GM23338 (cell line): ENCODE measurements around the gene MPZL1. TPM values are rescaled to one million over a fixed set of nuclear protein-coding genes. Genes with fewer than 3 reads are reported as not detected.
A peak's percentile ranks its signal among the peaks of the same experiment; 100 is the strongest.

Source experiments
- ATAC-seq: fragments of 200-7000 bp; cut with Tn5 transposase; 3 replicates; pipeline ENCODE4 v1.9.1; 2020
- DNase-seq: peaks from one replicate; pipeline ENCODE4 v3.0.0-alpha.2; 2015; ENCODE audit warnings: low spot score
- H2AFZ ChIP-seq: fragments of 200-600 bp; sonication (generic); 2 replicates; pipeline ENCODE4 v1.8.0; 2016; ENCODE audit warnings: antibody characterized with exemption, mild to moderate bottlenecking, moderate library complexity
- H3F3A ChIP-seq: fragments of 200-600 bp; sonication (generic); replicated peaks from 2 replicates; pipeline ENCODE4 v1.8.0; 2017; ENCODE audit warnings: antibody characterized with exemption, mixed run types, low read depth
- H3K27ac ChIP-seq: fragments of 200-600 bp; sonication (generic); 2 replicates; pipeline ENCODE4 v1.6.1; 2016; ENCODE audit warnings: low read depth
- H3K27me3 ChIP-seq: fragments of 200-600 bp; sonication (generic); 2 replicates; pipeline ENCODE4 v1.8.0; 2016; ENCODE audit warnings: mild to moderate bottlenecking, mixed run types, moderate library complexity; ENCODE audit not compliant: insufficient read depth
- H3K36me3 ChIP-seq: fragments of 200-600 bp; sonication (generic); 2 replicates; pipeline ENCODE4 v1.8.0; 2016; ENCODE audit warnings: mild to moderate bottlenecking; ENCODE audit not compliant: insufficient read depth
- H3K4me1 ChIP-seq: fragments of 200-600 bp; sonication (generic); 2 replicates; pipeline ENCODE4 v1.8.0; 2016; ENCODE audit warnings: mild to moderate bottlenecking, moderate library complexity; ENCODE audit not compliant: insufficient read depth
- H3K4me2 ChIP-seq: fragments of 200-600 bp; sonication (generic); 2 replicates; pipeline ENCODE4 v1.7.1; 2017; ENCODE audit warnings: mixed run types
- H3K4me3 ChIP-seq: fragments of 200-600 bp; sonication (generic); 2 replicates; pipeline ENCODE4 v1.6.1; 2016; ENCODE audit warnings: mixed run types
- H3K79me2 ChIP-seq: fragments of 200-600 bp; sonication (generic); replicated peaks from 2 replicates; pipeline ENCODE4 v1.8.0; 2017; ENCODE audit warnings: mild to moderate bottlenecking; ENCODE audit not compliant: insufficient read depth
- H3K9me2 ChIP-seq: fragments of 200-600 bp; sonication (generic); 2 replicates; pipeline ENCODE4 v1.8.0; 2017; ENCODE audit not compliant: insufficient read depth
- H4K20me1 ChIP-seq: fragments of 200-600 bp; sonication (generic); replicated peaks from 2 replicates; pipeline ENCODE4 v1.8.0; 2017; ENCODE audit warnings: mild to moderate bottlenecking; ENCODE audit not compliant: insufficient read depth
- H3K27ac Mint-ChIP-seq: 2 replicates; pipeline ENCODE4 v1.8.0; 2020; ENCODE audit warnings: inconsistent platforms, mild to moderate bottlenecking, moderate library complexity, mixed read lengths
- H3K27me3 Mint-ChIP-seq: 3 replicates; pipeline ENCODE4 v1.8.0; 2022; ENCODE audit warnings: low read depth, mild to moderate bottlenecking, moderate library complexity, mixed read lengths, inconsistent platforms; ENCODE audit not compliant: insufficient read depth, poor library complexity
- H3K36me3 Mint-ChIP-seq: 3 replicates; pipeline ENCODE4 v1.8.0; 2021; ENCODE audit warnings: low read depth, mild to moderate bottlenecking, inconsistent platforms, moderate library complexity, mixed read lengths
- H3K4me1 Mint-ChIP-seq: 3 replicates; pipeline ENCODE4 v1.8.0; 2020; ENCODE audit warnings: mild to moderate bottlenecking, inconsistent platforms, mixed read lengths
- H3K4me3 Mint-ChIP-seq: 3 replicates; pipeline ENCODE4 v1.8.0; 2021; ENCODE audit warnings: moderate library complexity, mild to moderate bottlenecking, inconsistent platforms, mixed read lengths
- H3K9me3 Mint-ChIP-seq: 3 replicates; pipeline ENCODE4 v1.8.0; 2020; ENCODE audit warnings: moderate library complexity, mild to moderate bottlenecking, inconsistent platforms, mixed read lengths
- CTCF ChIP-seq, 2 experiments: fragments of 200-600 bp in 1 of 2; sonication (generic) in 1 of 2; conservative IDR thresholded peaks; 2 replicates each; pipeline versions ENCODE4 v1.5.1 to v1.6.1; 2016 to 2017; ENCODE audit warnings: antibody characterized with exemption in 2 of 2, low read depth in 2 of 2, mild to moderate bottlenecking in 2 of 2, moderate library complexity in 1 of 2
- JUNB ChIP-seq: IDR thresholded peaks from one replicate; pipeline ENCODE4 v1.6.1; 2016; ENCODE audit warnings: antibody characterized with exemption; ENCODE audit not compliant: unreplicated experiment
- STAT1 ChIP-seq: IDR thresholded peaks from one replicate; pipeline ENCODE4 v1.6.1; 2016; ENCODE audit warnings: antibody characterized with exemption; ENCODE audit not compliant: unreplicated experiment
- ZNF462 ChIP-seq: fragments of 250-450 bp; sonication (Bioruptor Pico); IDR thresholded peaks from 2 replicates; pipeline ENCODE4 v1.5.0; 2020; ENCODE audit warnings: mild to moderate bottlenecking, moderate library complexity
- polyA plus RNA-seq: library from polyadenylated mRNA; unstranded; fragments of >200 nt; fragmentation: Nextera tagmentation; extraction: Ambion mirVana; gene quantifications from 2 replicates; pipeline ENCODE4 v1.2.1, GENCODE V29; 2016
- total RNA-seq: library from RNA; depleted of rRNA; stranded (reverse); fragments of >200 nt; shearing (Covaris generic); gene quantifications from 2 replicates; pipeline ENCODE4 v1.2.3, GENCODE V29; 2014

MPZL1 gene
- total and polyA plus RNA-seq, 2 experiments from 2014 or later: 35.1 to 85.1 TPM

GRCh38 chr1:167720965-167721616 is 691 bp upstream of the MPZL1 start:
- H3K79me2 ChIP-seq: peaks cover 39% of the 10 kb centered on the region
- H3F3A ChIP-seq: peaks cover 3% of the 10 kb centered on the region; the same call in 1 of the 2 replicates
- peaks cover 43% of the 10 kb centered on the region for H3K4me1 ChIP-seq
- Mint-ChIP-seq H3K36me3 (no peaks in the 10 kb centered on the region), H3K27ac (no peak overlapping the region), H3K27me3 (peaks cover 5% of the 10 kb centered on the region), H3K9me3 (no peaks in the 10 kb centered on the region), H3K4me3 (peak overlapping the region; percentile 83), H3K4me1 (peaks cover 44% of the 10 kb centered on the region)
- peak; percentile 46 to 47; a peak in 3 of 4 replicates for TF ChIP-seq CTCF (conservative IDR thresholded peaks at IDR 0.05; ENCODE audit: low read depth in 2 of 2)
- no peak for TF ChIP-seq STAT1
- 0 out of 2 replicates have a peak, but pooled peaks cover 4% of the 10 kb centered on the region for H3K27me3 ChIP-seq
- peak overlapping the region; percentile 67 for H3K4me3 ChIP-seq
- ATAC-seq (peak; percentile 5; the same call in 1 of the 3 replicates), DNase-seq (no peak)
- 0 out of 2 replicates have a peak overlapping the region, but pooled peaks have one; percentile 26 for H3K27ac ChIP-seq
- no peaks in the 10 kb centered on the region for H3K36me3 ChIP-seq
- H2AFZ ChIP-seq: peak overlapping the region; percentile 99
- no peaks in the 10 kb centered on the region for H3K9me2 ChIP-seq
- H4K20me1 ChIP-seq: peaks cover 24% of the 10 kb centered on the region
- H3K4me2 ChIP-seq: peak overlapping the region; percentile 80

GRCh38 chr1:167722152-167722869 is 529 bp downstream of the MPZL1 start:
- H3K27ac Mint-ChIP-seq: no peak overlapping the region
- H4K20me1 ChIP-seq: peaks cover 34% of the 10 kb centered on the region
- peak overlapping the region; percentile 83 for H3K4me3 Mint-ChIP-seq
- H3K36me3 ChIP-seq: no peaks in the 10 kb centered on the region
- peaks cover 3% of the 10 kb centered on the region; the same call in 1 of the 2 replicates for H3F3A ChIP-seq
- peak overlapping the region; percentile 80 for H3K4me2 ChIP-seq
- H3K27me3 ChIP-seq: 0 out of 2 replicates have a peak, but pooled peaks cover 4% of the 10 kb centered on the region
- no peaks in the 10 kb centered on the region for H3K36me3 Mint-ChIP-seq
- peaks cover 54% of the 10 kb centered on the region for H3K4me1 Mint-ChIP-seq
- peak overlapping the region; percentile 67 for H3K4me3 ChIP-seq
- peak overlapping the region; percentile 99 for H2AFZ ChIP-seq
- peak overlapping the region; percentile 70; the same call in 1 of the 2 replicates for H3K27ac ChIP-seq
- peaks cover 51% of the 10 kb centered on the region for H3K79me2 ChIP-seq
- no peaks in the 10 kb centered on the region for H3K9me2 ChIP-seq
- H3K4me1 ChIP-seq: peaks cover 55% of the 10 kb centered on the region
- DNase-seq (peak; percentile 75), ATAC-seq (peak; percentile 76)
- no peaks in the 10 kb centered on the region for H3K9me3 Mint-ChIP-seq
- no peak for TF ChIP-seq CTCF (conservative IDR thresholded peaks at IDR 0.05; ENCODE audit: low read depth in 2 of 2)
- TF ChIP-seq ZNF462 (CRISPR knock-in tag): 0 out of 2 replicates have a peak, but pooled peaks have one; percentile 54
- no peak for TF ChIP-seq JUNB
- H3K27me3 Mint-ChIP-seq: peaks cover 5% of the 10 kb centered on the region
